ENCODE measurements around the gene CCDC68.

Gene CCDC68, protein sequence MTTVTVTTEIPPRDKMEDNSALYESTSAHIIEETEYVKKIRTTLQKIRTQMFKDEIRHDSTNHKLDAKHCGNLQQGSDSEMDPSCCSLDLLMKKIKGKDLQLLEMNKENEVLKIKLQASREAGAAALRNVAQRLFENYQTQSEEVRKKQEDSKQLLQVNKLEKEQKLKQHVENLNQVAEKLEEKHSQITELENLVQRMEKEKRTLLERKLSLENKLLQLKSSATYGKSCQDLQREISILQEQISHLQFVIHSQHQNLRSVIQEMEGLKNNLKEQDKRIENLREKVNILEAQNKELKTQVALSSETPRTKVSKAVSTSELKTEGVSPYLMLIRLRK

GRCh38 chr18:54958704-54959625 lies at the start of gene CCDC68:
Gene CCDC68 (minus strand): TSS chr18:54959461. CDS start chr18:54942791, 16,670 bp downstream.
- Histone ChIP-seq H2AFZ (ENCODE audit: low read length, unreplicated experiment) (peak within 1 kb of the TSS; percentile 70), H3K36me3 (ENCODE audit: insufficient read depth, low read length) (no peaks in the 10 kb centered on the region)

GRCh38 chr18:55007602-55008001 lies 48.3 kb upstream of the CCDC68 start:
- Histone ChIP-seq H3K4me1 (ENCODE audit: control insufficient read depth, insufficient read depth, low read length, unreplicated experiment) (no peaks in the 10 kb centered on the region), H3K79me2 (ENCODE audit: control insufficient read depth, insufficient read depth, low read length, unreplicated experiment) (no peaks in the 10 kb centered on the region), H3K4me3 (ENCODE audit: low read depth, low read length) (no peak overlapping the region), H3K36me3 (ENCODE audit: insufficient read depth, low read length) (no peaks in the 10 kb centered on the region), H3K27me3 (ENCODE audit: insufficient read depth, low read length) (peaks cover 21% of the 10 kb centered on the region), H3K27ac (ENCODE audit: low read depth, low read length) (no peak overlapping the region), H2AFZ (ENCODE audit: low read length, unreplicated experiment) (no peak overlapping the region)

More at GRCh38 chr18:54958704-54959625, at the start of gene CCDC68:
- Histone ChIP-seq H3K4me3 (ENCODE audit: low read depth, low read length) (no peak within 1 kb of the TSS), H3K27me3 (ENCODE audit: insufficient read depth, low read length) (no peaks in the 10 kb centered on the region), H3K4me1 (ENCODE audit: control insufficient read depth, insufficient read depth, low read length, unreplicated experiment) (peaks cover 14% of the 10 kb centered on the region), H3K27ac (ENCODE audit: low read depth, low read length) (no peak within 1 kb of the TSS; the same call in 1 of the 2 replicates), H3K79me2 (ENCODE audit: control insufficient read depth, insufficient read depth, low read length, unreplicated experiment) (no peaks in the 10 kb centered on the region)

- H3K36me3 ChIP-seq (ENCODE audit: insufficient read depth, low read length): no peaks in the 10 kb centered on the region
- H3K27ac ChIP-seq (ENCODE audit: low read depth, low read length): no peak overlapping the region
- H3K27me3 ChIP-seq (ENCODE audit: insufficient read depth, low read length): peaks cover 21% of the 10 kb centered on the region
- H3K4me1 ChIP-seq (ENCODE audit: control insufficient read depth, insufficient read depth, low read length, unreplicated experiment): no peaks in the 10 kb centered on the region
- no peaks in the 10 kb centered on the region for H3K79me2 ChIP-seq (ENCODE audit: control insufficient read depth, insufficient read depth, low read length, unreplicated experiment)
- H3K4me3 ChIP-seq (ENCODE audit: low read depth, low read length): no peak overlapping the region
- H2AFZ ChIP-seq (ENCODE audit: low read length, unreplicated experiment): no peak overlapping the region
Measured at GRCh38 chr18:55003695-55004094, 44.4 kb upstream of the CCDC68 start.

- no peak overlapping the region for H2AFZ ChIP-seq (ENCODE audit: low read length, unreplicated experiment)
Measured at GRCh38 chr18:55002261-55002660, 43.0 kb upstream of the CCDC68 start.

GRCh38 chr18:55001394-55002024 lies 42.2 kb upstream of the CCDC68 start:
- Histone ChIP-seq H3K27ac (ENCODE audit: low read depth, low read length) (no peak overlapping the region), H3K79me2 (ENCODE audit: control insufficient read depth, insufficient read depth, low read length, unreplicated experiment) (no peaks in the 10 kb centered on the region), H2AFZ (ENCODE audit: low read length, unreplicated experiment) (no peak overlapping the region), H3K36me3 (ENCODE audit: insufficient read depth, low read length) (no peaks in the 10 kb centered on the region), H3K4me3 (ENCODE audit: low read depth, low read length) (no peak overlapping the region), H3K27me3 (ENCODE audit: insufficient read depth, low read length) (peaks cover 4% of the 10 kb centered on the region; the same call in 1 of the 2 replicates), H3K4me1 (ENCODE audit: control insufficient read depth, insufficient read depth, low read length, unreplicated experiment) (no peaks in the 10 kb centered on the region)

More at GRCh38 chr18:55002261-55002660, 43.0 kb upstream of the CCDC68 start:
- Histone ChIP-seq H3K4me1 (ENCODE audit: control insufficient read depth, insufficient read depth, low read length, unreplicated experiment) (no peaks in the 10 kb centered on the region), H3K36me3 (ENCODE audit: insufficient read depth, low read length) (no peaks in the 10 kb centered on the region), H3K27ac (ENCODE audit: low read depth, low read length) (no peak overlapping the region), H3K4me3 (ENCODE audit: low read depth, low read length) (no peak overlapping the region), H3K27me3 (ENCODE audit: insufficient read depth, low read length) (peaks cover 11% of the 10 kb centered on the region), H3K79me2 (ENCODE audit: control insufficient read depth, insufficient read depth, low read length, unreplicated experiment) (no peaks in the 10 kb centered on the region)

GRCh38 chr18:55000529-55000928 lies 41.3 kb upstream of the CCDC68 start:
- Histone ChIP-seq H3K36me3 (ENCODE audit: insufficient read depth, low read length) (no peaks in the 10 kb centered on the region), H3K27me3 (ENCODE audit: insufficient read depth, low read length) (no peaks in the 10 kb centered on the region), H3K4me1 (ENCODE audit: control insufficient read depth, insufficient read depth, low read length, unreplicated experiment) (no peaks in the 10 kb centered on the region), H3K27ac (ENCODE audit: low read depth, low read length) (no peak overlapping the region), H3K4me3 (ENCODE audit: low read depth, low read length) (no peak overlapping the region), H2AFZ (ENCODE audit: low read length, unreplicated experiment) (no peak overlapping the region), H3K79me2 (ENCODE audit: control insufficient read depth, insufficient read depth, low read length, unreplicated experiment) (no peaks in the 10 kb centered on the region)

- H3K27me3 ChIP-seq (ENCODE audit: insufficient read depth, low read length): no peaks in the 10 kb centered on the region
- H3K27ac ChIP-seq (ENCODE audit: low read depth, low read length): no peak overlapping the region
- no peaks in the 10 kb centered on the region for H3K36me3 ChIP-seq (ENCODE audit: insufficient read depth, low read length)
- H3K79me2 ChIP-seq (ENCODE audit: control insufficient read depth, insufficient read depth, low read length, unreplicated experiment): no peaks in the 10 kb centered on the region
- no peaks in the 10 kb centered on the region for H3K4me1 ChIP-seq (ENCODE audit: control insufficient read depth, insufficient read depth, low read length, unreplicated experiment)
- no peak overlapping the region for H2AFZ ChIP-seq (ENCODE audit: low read length, unreplicated experiment)
- no peak overlapping the region for H3K4me3 ChIP-seq (ENCODE audit: low read depth, low read length)
Measured at GRCh38 chr18:54999016-54999415, 39.8 kb upstream of the CCDC68 start.

- H3K4me3 ChIP-seq (ENCODE audit: low read depth, low read length): no peak overlapping the region
- no peak overlapping the region for H2AFZ ChIP-seq (ENCODE audit: low read length, unreplicated experiment)
- H3K27ac ChIP-seq (ENCODE audit: low read depth, low read length): no peak overlapping the region
- H3K79me2 ChIP-seq (ENCODE audit: control insufficient read depth, insufficient read depth, low read length, unreplicated experiment): no peaks in the 10 kb centered on the region
- H3K4me1 ChIP-seq (ENCODE audit: control insufficient read depth, insufficient read depth, low read length, unreplicated experiment): no peaks in the 10 kb centered on the region
- no peaks in the 10 kb centered on the region for H3K36me3 ChIP-seq (ENCODE audit: insufficient read depth, low read length)
- H3K27me3 ChIP-seq (ENCODE audit: insufficient read depth, low read length): no peaks in the 10 kb centered on the region
Measured at GRCh38 chr18:54995421-54996143, 36.3 kb upstream of the CCDC68 start.

- Histone ChIP-seq H3K4me3 (ENCODE audit: low read depth, low read length) (no peak overlapping the region), H3K27ac (ENCODE audit: low read depth, low read length) (no peak overlapping the region), H3K79me2 (ENCODE audit: control insufficient read depth, insufficient read depth, low read length, unreplicated experiment) (no peaks in the 10 kb centered on the region), H2AFZ (ENCODE audit: low read length, unreplicated experiment) (no peak overlapping the region), H3K36me3 (ENCODE audit: insufficient read depth, low read length) (no peaks in the 10 kb centered on the region), H3K4me1 (ENCODE audit: control insufficient read depth, insufficient read depth, low read length, unreplicated experiment) (no peaks in the 10 kb centered on the region), H3K27me3 (ENCODE audit: insufficient read depth, low read length) (no peaks in the 10 kb centered on the region)
Measured at GRCh38 chr18:54991981-54992380, 32.7 kb upstream of the CCDC68 start.

DNA sequence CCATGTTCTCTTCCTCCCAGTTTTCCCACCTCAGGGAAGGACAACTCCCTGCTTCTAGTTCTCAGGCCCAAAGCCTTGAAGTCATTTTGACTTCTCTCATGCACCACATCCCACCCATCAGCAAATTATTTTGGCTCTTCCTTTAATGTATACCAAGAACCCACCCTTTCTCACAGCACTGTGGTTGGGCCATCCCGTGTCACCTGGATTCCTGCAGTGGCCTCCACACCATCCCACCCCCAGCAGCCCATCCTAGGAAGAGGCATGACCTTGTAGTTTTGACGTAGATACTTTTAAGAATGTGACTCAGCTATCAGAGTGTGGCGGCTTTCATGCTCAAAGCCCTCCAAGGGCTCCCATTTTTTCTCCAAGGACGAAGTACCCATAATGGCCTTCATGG lies 25.6 kb upstream of the CCDC68 start:
- H3K27me3 ChIP-seq (ENCODE audit: insufficient read depth, low read length): no peaks in the 10 kb centered on the region
- no peak overlapping the region for H3K27ac ChIP-seq (ENCODE audit: low read depth, low read length)
- no peaks in the 10 kb centered on the region for H3K36me3 ChIP-seq (ENCODE audit: insufficient read depth, low read length)
- H3K4me1 ChIP-seq (ENCODE audit: control insufficient read depth, insufficient read depth, low read length, unreplicated experiment): peaks cover 4% of the 10 kb centered on the region
- H3K4me3 ChIP-seq (ENCODE audit: low read depth, low read length): no peak overlapping the region
- no peak overlapping the region for H2AFZ ChIP-seq (ENCODE audit: low read length, unreplicated experiment)
- no peaks in the 10 kb centered on the region for H3K79me2 ChIP-seq (ENCODE audit: control insufficient read depth, insufficient read depth, low read length, unreplicated experiment)
